GM18502 (cell line): ENCODE results near the gene LRP11.
"Not testable (repeated sequence)": the region's sequence is repeated elsewhere in the genome, so short reads cannot be mapped to it uniquely, and the experiment has no call there.

ENCODE experiments used
- ATAC-seq: cut with Tn5 transposase; IDR thresholded peaks from one replicate; pipeline ENCODE4 v1.9.1; 2021; ENCODE audit warnings: mild to moderate bottlenecking; ENCODE audit not compliant: unreplicated experiment, poor library complexity

LRP11 gene

DNA sequence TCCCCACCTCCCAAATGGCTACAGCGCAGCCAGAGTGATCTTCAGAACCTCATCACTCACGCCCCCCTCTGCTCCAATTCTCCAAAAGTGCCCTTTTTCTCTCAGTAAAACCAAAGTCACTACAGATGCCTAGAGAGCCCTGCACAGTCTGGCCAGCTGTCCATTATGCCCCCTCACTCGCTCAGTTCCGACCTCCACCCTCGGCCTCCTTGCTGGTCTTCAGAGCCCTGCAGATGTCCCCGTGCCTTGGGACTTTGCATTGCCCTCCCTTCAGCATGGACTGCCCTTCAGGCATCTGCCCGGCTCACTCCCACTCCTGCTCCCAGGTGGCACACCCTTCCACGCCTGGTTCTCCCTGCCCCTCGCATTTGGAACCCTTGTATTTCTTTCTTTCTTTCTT, 34.8 kb upstream of the LRP11 start:
- ATAC-seq: no peak

DNA sequence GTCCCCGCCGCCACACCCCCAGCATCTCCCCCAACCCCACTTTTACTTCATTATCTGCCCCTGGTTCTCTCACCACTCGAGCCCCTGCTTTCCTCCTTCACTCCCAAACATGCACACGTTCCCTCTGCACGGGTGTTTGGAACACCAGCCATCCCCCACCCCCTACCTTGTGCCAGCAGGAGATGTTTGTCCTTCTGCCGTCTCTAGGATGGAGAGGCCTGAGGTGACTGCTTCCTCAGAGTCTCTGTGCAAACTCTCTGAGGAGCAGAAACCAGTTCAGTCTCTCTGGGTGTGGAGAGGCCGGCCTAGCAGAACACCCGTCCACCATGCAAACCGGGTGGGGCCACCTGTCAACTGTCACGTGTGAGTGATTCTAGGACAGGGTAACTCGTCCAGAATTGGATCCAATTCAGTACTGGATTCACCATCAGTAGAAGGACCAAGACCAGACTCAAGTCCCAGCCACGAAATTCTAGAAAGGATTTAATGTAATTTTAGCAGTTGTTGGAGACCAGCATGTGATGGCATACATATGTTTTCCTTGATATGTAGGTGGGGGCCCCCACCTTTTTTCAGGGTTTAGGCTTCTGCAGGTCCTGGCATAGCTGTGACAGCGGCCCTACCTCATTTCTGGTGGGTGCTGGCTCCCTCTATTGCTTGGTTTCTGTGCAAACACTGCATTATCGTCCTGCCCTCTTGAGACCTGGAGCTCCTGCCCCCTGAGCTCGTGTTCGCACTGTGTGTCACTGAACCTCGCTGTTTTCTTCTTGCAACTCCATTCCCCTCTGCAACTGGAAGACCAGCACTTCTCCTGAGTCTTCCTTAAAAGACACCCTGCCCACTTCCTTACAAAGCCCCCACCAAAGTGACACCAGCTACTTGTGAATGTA, 33.9 kb upstream of the LRP11 start, which contains the start of gene RAET1E:
Gene RAET1E, minus strand, starts transcription at position 259 of the 890 bp plus-strand sequence. CDS start 7,212 bp downstream, outside the sequence.
- no peak for ATAC-seq

- no peak for ATAC-seq
Observed at GRCh38 chr6:149897015-149897697, 33.0 kb upstream of the LRP11 start.

GRCh38 chr6:149896491-149896890, 32.3 kb upstream of the LRP11 start:
- ATAC-seq: no peak

- no peak for ATAC-seq
Observed at GRCh38 chr6:149895833-149896271, 31.7 kb upstream of the LRP11 start.

DNA sequence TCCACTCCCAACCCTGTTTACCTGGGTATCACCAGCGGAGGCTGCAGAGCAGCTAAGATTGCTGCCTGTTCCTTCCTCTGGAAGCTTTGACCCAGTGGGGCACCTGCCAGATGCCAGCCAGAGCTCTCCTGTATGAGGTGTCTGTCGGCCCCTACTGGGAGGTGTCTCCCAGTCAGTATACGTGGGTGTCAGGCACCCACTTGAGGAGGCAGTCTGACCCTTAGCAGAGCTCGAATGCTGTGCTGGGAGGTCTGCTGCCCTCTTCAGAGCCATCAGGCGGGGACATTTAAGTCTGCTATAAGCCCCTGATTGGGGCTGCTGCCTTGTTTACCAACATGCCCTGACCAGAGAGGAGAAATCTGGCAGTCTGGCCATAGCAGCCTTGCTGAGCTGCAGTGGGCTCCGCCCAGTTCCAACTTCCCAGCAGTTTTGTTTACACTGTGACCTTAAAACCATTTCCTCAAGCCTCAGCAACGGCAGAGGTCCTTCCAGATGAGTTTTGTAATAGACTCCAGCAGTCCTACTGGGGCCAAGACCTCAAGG, 31.0 kb upstream of the LRP11 start:
- no peak for ATAC-seq

DNA sequence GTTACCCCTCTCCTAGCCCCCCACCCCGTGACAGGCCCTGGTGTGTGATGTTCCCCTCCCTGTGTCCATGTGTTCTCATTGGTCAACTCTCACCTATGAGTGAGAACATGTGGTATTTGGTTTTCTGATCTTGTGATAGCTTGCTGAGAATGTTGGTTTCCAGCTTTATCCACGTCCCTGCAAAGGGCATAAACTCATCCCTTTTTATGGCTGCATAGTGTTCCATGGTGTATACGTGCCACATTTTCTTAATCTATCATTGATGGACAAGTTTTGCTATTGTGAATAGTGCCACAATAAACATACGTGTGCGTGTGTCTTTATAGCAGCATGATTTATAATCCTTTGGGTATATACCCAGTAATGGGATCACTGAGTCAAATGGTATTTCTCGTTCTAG, 27.7 kb upstream of the LRP11 start:
- ATAC-seq: not testable (repeated sequence)

GRCh38 chr6:149891259-149891658, 27.1 kb upstream of the LRP11 start:
- no peak for ATAC-seq

- no peak for ATAC-seq
Observed at GRCh38 chr6:149890629-149891045, 26.5 kb upstream of the LRP11 start.

DNA sequence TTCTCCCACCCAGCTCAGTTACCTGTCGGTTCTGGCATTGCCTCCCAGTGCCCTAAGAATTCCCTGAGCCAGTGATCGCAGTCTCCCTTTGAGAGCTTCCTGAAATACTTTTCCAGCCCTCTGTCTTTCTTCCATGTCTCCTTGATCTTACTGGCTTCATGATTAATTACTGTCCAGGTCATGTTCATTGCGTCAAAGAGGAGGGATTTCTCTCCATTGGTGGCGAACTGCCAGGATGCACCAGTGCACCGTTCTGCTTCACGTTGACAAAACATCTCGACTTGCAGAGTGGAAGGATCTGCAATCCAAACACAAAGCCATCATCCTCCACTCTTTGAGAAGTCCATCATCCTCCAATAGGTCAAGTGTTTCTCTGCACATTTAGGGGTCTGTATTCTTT, 25.2 kb upstream of the LRP11 start:
- ATAC-seq: no peak

GRCh38 chr6:149888659-149889058, 24.5 kb upstream of the LRP11 start:
- ATAC-seq: no peak

DNA sequence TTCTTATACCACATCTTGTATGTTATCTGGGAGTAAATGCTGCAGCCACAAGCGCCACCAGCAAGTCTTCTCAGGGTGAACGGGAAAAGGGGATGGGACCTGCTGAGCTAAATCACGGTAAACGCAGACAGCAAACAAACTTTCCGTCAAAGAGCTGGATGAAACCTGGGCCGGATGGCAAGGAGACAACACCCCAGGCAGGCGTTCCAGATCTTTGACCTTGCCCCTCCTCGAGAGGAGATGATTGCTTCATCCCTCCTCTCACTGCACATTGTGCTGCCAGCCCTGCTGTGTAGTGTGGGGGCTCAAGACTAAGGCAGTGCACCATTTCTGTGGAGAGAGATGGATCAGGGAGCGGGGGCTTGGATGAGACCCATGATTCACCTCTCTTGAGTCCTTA, 23.9 kb upstream of the LRP11 start:
- ATAC-seq: no peak

- no peak for ATAC-seq
Observed at GRCh38 chr6:149887343-149887742, 23.2 kb upstream of the LRP11 start.

- ATAC-seq: no peak
Observed at GRCh38 chr6:149885888-149886287, 21.7 kb upstream of the LRP11 start.

GRCh38 chr6:149884617-149885016, 20.5 kb upstream of the LRP11 start:
- no peak for ATAC-seq

DNA sequence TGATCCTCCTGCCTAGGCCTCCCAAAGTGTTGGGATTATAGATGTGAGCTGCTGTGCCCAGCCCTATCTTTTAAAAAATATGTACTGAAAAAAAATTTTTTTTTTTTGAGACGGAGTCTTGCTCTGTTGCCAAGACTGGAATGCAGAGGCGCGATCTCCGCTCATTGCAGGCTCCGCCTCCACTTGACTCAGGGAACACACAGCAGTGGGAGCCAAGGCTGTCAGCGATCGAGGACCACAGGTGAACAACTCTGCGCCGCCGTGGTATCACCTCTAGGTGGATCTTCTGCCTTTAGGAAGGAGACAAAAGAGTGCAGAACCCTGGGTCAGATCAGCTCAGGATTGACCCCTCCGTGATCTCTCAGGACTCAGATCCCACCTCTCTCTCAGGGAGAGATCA, 20.1 kb upstream of the LRP11 start:
- no peak for ATAC-seq

- ATAC-seq: no peak
Observed at GRCh38 chr6:149881860-149882259, 17.7 kb upstream of the LRP11 start.

DNA sequence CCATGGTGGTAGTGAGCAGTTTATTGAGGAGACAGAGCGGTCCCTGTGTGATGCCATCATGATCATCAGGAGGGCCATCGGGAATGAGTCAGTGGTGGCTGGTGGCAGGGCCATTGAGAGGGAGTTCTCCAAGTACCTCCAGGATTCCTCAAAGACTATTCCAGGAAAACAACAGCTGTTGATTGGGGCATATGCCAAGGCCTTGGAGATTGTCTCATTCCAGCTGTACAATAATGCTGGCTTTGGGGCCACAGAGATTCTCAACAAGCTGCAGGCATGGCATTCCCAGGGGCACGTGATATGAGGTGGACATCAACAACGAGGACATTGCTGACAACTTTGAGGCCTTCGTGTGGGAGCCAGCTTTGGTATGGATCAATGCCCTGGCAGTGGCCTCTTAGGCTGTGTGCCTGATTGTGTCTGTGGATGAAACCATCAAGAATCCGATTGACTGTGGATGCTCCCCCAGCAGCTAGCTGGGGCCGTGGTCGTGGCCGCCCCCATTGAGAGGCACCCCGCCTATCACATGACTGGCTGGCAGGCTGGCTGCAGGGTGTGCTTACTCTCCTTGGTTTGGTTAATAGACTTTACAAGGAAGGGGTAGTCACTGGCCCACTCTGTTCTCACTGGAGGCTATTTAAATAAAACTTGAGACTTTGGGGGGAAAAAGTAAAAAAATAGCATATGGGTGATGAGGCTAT, 17.1 kb upstream of the LRP11 start:
- ATAC-seq: no peak

- ATAC-seq: no peak
Observed at GRCh38 chr6:149877659-149878058, 13.5 kb upstream of the LRP11 start.

DNA sequence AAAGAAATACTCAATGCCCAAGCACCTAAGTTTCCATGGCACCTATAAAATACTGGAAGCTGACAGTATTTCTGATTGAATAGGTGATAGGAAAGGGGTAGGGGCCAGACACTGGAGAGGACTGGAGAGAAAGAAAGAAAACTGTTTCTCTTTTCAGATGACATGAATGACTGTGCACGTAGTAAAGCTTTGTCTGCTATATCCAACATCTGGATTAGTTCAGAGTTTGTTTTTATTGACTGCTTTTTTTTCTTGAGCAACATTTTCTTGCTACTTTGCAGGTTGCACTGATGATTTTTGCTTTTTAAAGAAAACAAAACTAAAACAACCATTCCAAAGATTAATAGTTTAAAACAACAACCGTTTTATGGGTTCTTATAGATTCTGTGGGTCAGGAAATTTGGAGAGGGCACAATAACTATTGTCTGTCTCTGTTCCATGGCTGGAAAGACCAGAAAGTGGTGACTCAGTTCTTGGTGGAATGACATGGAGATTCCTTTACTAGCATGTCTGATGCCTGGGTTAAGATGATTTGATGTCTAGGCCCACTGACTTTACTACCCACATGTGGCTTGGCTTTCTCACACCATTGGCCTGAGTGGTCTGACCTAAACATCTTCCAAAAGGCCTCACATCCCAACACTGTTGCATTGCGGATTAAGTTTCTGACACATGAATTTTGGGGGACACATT, 12.2 kb upstream of the LRP11 start:
- ATAC-seq: no peak
